Smooth muscle cell (in vitro differentiated cells): ENCODE results near the gene FEZ2. TPM values are rescaled to one million over a fixed set of nuclear protein-coding genes. Genes with fewer than 3 reads are reported as not detected.
A peak's percentile ranks its signal among the peaks of the same experiment; 100 is the strongest.

Source experiments
- DNase-seq: peaks from one replicate; lab custom pipeline; 2025; ENCODE audit not compliant: unreplicated experiment; lab: John Stamatoyannopoulos, UW
- H2AFZ ChIP-seq: fragments of 200-600 bp; sonication (generic); 2 replicates; pipeline ENCODE4 v1.6.0; 2016; ENCODE audit warnings: antibody characterized with exemption, low read depth, mild to moderate bottlenecking
- H3F3A ChIP-seq: fragments of 200-600 bp; sonication (generic); 2 replicates; pipeline ENCODE4 v1.6.0; 2017; ENCODE audit warnings: antibody characterized with exemption, low read depth
- H3K27ac ChIP-seq: fragments of 200-600 bp; sonication (generic); 2 replicates; pipeline ENCODE4 v1.5.1; 2016; ENCODE audit warnings: low read depth, mild to moderate bottlenecking
- H3K27me3 ChIP-seq: fragments of 200-600 bp; sonication (generic); 2 replicates; pipeline ENCODE4 v1.6.1; 2016; ENCODE audit warnings: low read depth, mild to moderate bottlenecking
- H3K36me3 ChIP-seq: fragments of 200-600 bp; sonication (generic); 2 replicates; pipeline ENCODE4 v1.5.1; 2016; ENCODE audit warnings: low read depth
- H3K4me1 ChIP-seq: fragments of 200-600 bp; sonication (generic); 2 replicates; pipeline ENCODE4 v1.5.1; 2016; ENCODE audit warnings: low read depth
- H3K4me2 ChIP-seq: fragments of 200-600 bp; sonication (generic); 2 replicates; pipeline ENCODE4 v1.6.0; 2016; ENCODE audit warnings: mild to moderate bottlenecking
- H3K4me3 ChIP-seq: fragments of 200-600 bp; sonication (generic); 2 replicates; pipeline ENCODE4 v1.5.1; 2016; ENCODE audit warnings: mild to moderate bottlenecking
- H3K79me2 ChIP-seq: fragments of 200-600 bp; sonication (generic); 2 replicates; pipeline ENCODE4 v1.6.0; 2016; ENCODE audit warnings: low read depth, mild to moderate bottlenecking
- H3K9ac ChIP-seq: fragments of 200-600 bp; sonication (generic); 2 replicates; pipeline ENCODE4 v1.6.0; 2016; ENCODE audit warnings: low read depth
- H3K9me3 ChIP-seq: fragments of 200-600 bp; sonication (generic); replicated peaks from 2 replicates; pipeline ENCODE4 v1.5.1; 2016; ENCODE audit warnings: low read depth
- H4K20me1 ChIP-seq: fragments of 200-600 bp; sonication (generic); 2 replicates; pipeline ENCODE4 v1.6.0; 2016; ENCODE audit warnings: low read depth
- WGBS: methylation state at CpG from one replicate; pipeline ENCODE4 v1.1.7; 2016; ENCODE audit warnings: low lambda C conversion rate; 5-methylcytosine and 5-hydroxymethylcytosine counted together
- polyA plus RNA-seq: library from polyadenylated mRNA; unstranded; fragments of >200 nt; fragmentation: Nextera tagmentation; extraction: Ambion mirVana; gene quantifications from 2 replicates; pipeline ENCODE4 v1.2.1, GENCODE V29; 2016
- total RNA-seq: library from RNA; depleted of rRNA; stranded (reverse); fragments of >200 nt; gene quantifications from 2 replicates; pipeline ENCODE4 v1.2.3, GENCODE V29; 2014
- TF ChIP-seq, protein P1 (sequence below): fragments of 200-600 bp; sonication (generic); IDR thresholded peaks from 2 replicates; pipeline ENCODE4 v1.5.1; 2017; ENCODE audit warnings: borderline replicate concordance, mild to moderate bottlenecking, antibody characterized with exemption; ENCODE audit not compliant: insufficient read depth, poor library complexity, severe bottlenecking

Gene FEZ2
- total and polyA plus RNA-seq, 2 experiments from 2014 or later = 17.7 to 69.0 TPM

DNA sequence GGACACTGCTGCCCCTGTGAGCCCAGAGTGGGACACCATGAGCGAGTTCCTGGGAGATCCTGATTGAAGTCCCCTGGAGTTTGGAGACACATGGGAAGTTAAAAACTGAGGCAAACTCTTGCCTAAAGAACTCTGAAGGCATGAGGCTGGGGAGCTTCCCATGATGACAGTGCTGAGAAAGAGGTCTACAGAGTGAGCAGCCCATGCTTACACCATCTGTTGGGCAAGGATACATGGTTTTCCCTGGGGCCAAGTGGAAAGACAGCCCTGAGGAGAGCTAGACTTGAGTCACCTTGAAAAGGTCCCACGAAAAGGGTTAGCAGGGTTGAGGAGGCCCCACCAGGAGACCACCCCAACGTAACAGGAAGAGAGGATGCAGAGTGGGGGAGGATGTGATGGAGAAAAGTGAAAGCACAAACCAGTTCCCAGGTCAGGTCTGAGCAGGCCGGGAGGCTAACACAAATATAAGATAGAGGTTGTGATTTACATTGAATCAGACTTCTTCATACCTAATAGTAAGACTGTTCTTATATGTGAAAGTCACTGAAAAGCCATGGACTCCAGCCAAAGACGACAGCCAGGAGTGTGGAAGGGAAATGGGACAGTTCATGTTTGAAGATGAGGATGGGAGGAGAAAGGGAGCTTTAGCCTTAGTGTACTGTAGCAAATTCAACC lies 13.5 kb upstream of the FEZ2 start:
- Histone ChIP-seq H3K36me3 (no peaks in the 10 kb centered on the region), H3F3A (no peaks in the 10 kb centered on the region), H3K79me2 (no peaks in the 10 kb centered on the region), H4K20me1 (no peaks in the 10 kb centered on the region), H3K27ac (no peak overlapping the region), H2AFZ (no peak overlapping the region), H3K4me3 (no peak overlapping the region), H3K9me3 (no peaks in the 10 kb centered on the region), H3K9ac (no peak overlapping the region), H3K4me1 (peaks cover 10% of the 10 kb centered on the region), H3K4me2 (no peak overlapping the region), H3K27me3 (no peaks in the 10 kb centered on the region)
- 92% methylated on average over 5 of the region's 5 CpGs for WGBS
- TF ChIP-seq, protein P1, sequence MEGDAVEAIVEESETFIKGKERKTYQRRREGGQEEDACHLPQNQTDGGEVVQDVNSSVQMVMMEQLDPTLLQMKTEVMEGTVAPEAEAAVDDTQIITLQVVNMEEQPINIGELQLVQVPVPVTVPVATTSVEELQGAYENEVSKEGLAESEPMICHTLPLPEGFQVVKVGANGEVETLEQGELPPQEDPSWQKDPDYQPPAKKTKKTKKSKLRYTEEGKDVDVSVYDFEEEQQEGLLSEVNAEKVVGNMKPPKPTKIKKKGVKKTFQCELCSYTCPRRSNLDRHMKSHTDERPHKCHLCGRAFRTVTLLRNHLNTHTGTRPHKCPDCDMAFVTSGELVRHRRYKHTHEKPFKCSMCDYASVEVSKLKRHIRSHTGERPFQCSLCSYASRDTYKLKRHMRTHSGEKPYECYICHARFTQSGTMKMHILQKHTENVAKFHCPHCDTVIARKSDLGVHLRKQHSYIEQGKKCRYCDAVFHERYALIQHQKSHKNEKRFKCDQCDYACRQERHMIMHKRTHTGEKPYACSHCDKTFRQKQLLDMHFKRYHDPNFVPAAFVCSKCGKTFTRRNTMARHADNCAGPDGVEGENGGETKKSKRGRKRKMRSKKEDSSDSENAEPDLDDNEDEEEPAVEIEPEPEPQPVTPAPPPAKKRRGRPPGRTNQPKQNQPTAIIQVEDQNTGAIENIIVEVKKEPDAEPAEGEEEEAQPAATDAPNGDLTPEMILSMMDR = no peak
- DNase-seq = no peak

DNA sequence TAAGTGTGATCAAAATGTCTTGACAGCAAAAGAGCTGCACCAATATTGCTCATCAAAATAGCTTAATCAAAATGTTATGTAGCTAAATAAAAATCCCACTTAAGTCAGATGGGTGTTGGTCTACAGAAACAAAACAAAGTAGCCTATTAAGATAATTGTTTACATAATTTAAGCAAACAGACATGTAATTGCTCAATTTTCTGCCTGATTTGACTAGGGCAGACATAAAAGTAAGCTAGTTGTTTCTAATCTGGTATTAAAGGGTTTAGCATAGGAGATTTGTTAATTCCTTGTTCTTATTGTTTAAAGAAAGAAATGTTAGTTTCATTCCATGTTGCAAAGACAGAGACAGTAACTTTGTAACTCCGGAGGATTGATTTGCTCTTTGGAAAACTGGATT lies 11.5 kb upstream of the FEZ2 start:
- H3K4me1 ChIP-seq = peaks cover 4% of the 10 kb centered on the region
- H3K36me3 ChIP-seq = no peaks in the 10 kb centered on the region
- H3K27ac ChIP-seq = no peak overlapping the region
- TF ChIP-seq, protein P1 = no peak
- peak overlapping the region; percentile 54 for H2AFZ ChIP-seq
- H3K4me3 ChIP-seq = no peak overlapping the region
- no peaks in the 10 kb centered on the region for H3F3A ChIP-seq
- 47% methylated on average over 1 of the region's 1 CpG for WGBS
- no peaks in the 10 kb centered on the region for H3K9me3 ChIP-seq
- no peaks in the 10 kb centered on the region for H3K27me3 ChIP-seq
- no peaks in the 10 kb centered on the region for H4K20me1 ChIP-seq
- peak overlapping the region; percentile 25 for H3K4me2 ChIP-seq
- H3K9ac ChIP-seq = no peak overlapping the region
- no peak for DNase-seq
- no peaks in the 10 kb centered on the region for H3K79me2 ChIP-seq

DNA sequence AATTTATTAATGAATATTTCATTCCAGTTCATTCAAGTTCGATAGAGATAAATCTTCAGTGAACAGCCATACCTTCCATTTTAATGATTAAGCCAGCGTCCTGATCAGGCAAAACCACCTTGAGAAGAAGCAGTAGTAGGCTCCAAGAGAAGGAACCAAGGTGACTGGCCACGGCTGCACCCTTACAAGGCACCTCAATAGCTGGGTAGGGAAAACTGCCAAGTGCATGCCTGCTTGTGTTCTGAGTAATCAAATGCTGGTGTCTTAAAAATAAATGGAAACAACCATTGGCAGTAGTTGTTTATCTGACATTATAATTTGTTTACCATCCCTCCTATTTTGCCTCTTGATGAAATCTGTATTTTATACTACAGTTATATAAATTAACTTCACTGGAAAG lies 10.0 kb upstream of the FEZ2 start:
- Histone ChIP-seq H3F3A (no peaks in the 10 kb centered on the region), H3K27ac (no peak overlapping the region), H3K36me3 (no peaks in the 10 kb centered on the region), H3K4me1 (peaks cover 4% of the 10 kb centered on the region), H3K79me2 (no peaks in the 10 kb centered on the region), H3K4me3 (no peak overlapping the region), H3K9me3 (no peaks in the 10 kb centered on the region), H3K4me2 (no peak overlapping the region), H4K20me1 (no peaks in the 10 kb centered on the region), H2AFZ (no peak overlapping the region), H3K27me3 (no peaks in the 10 kb centered on the region), H3K9ac (no peak overlapping the region)
- DNase-seq = no peak
- WGBS = 91% methylated on average over 3 of the region's 3 CpGs
- TF ChIP-seq, protein P1 = no peak

DNA sequence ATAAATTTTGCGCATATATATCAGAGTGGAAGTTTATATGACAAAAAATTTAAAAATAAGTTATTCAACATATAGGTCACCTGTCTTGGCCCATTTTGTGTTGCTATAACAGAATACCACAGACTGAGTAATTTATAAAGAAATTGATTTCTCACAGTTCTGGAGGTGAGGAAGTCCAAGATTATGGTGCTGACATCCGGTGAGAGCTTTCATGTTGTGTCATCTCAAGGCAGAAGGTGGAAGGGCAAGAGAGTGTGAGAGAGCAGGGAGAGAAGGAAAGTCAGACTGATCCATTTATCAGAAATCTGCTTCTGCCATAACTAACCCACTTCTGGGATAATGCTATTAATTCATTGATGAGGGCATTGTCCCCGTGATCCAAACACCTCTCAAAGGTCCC lies 9.0 kb upstream of the FEZ2 start:
- TF ChIP-seq, protein P1 = no peak
- Histone ChIP-seq H3K27ac (no peak overlapping the region), H3K4me2 (no peak overlapping the region), H4K20me1 (no peaks in the 10 kb centered on the region), H3K4me1 (peaks cover 4% of the 10 kb centered on the region), H3K27me3 (no peaks in the 10 kb centered on the region), H3K9ac (no peak overlapping the region), H2AFZ (no peak overlapping the region), H3K36me3 (no peaks in the 10 kb centered on the region), H3K4me3 (no peak overlapping the region), H3K79me2 (no peaks in the 10 kb centered on the region), H3F3A (no peaks in the 10 kb centered on the region), H3K9me3 (no peaks in the 10 kb centered on the region)
- 79% methylated on average over 3 of the region's 3 CpGs for WGBS
- no peak for DNase-seq
